Activated naive CD8-positive, alpha-beta T cell treated with anti-CD3 and anti-CD28 coated beads for 36 hours (primary cell): ENCODE data around the gene LGALS13. TPM values are rescaled to one million over a fixed set of nuclear protein-coding genes. Genes with fewer than 3 reads are reported as not detected.

Source experiments
- DNase-seq: peaks from one replicate; pipeline ENCODE4 v3.0.0; 2021
- H3K27ac Mint-ChIP-seq: one replicate; pipeline ENCODE4 v1.8.0; 2022; ENCODE audit warnings: mild to moderate bottlenecking, moderate library complexity, mixed read lengths
- H3K27me3 Mint-ChIP-seq: one replicate; pipeline ENCODE4 v1.8.0; 2022; ENCODE audit warnings: mild to moderate bottlenecking, mixed read lengths
- H3K36me3 Mint-ChIP-seq: one replicate; pipeline ENCODE4 v1.8.0; 2021; ENCODE audit warnings: mild to moderate bottlenecking, mixed read lengths
- H3K4me1 Mint-ChIP-seq: one replicate; pipeline ENCODE4 v1.8.0; 2021; ENCODE audit warnings: mixed read lengths
- H3K4me3 Mint-ChIP-seq: one replicate; pipeline ENCODE4 v1.8.0; 2022; ENCODE audit warnings: mild to moderate bottlenecking, moderate library complexity, mixed read lengths
- H3K9me3 Mint-ChIP-seq: one replicate; pipeline ENCODE4 v1.8.0; 2022; ENCODE audit warnings: mixed read lengths
- total RNA-seq, 2 experiments: library from RNA; stranded (reverse); gene quantifications; one replicate each; pipeline ENCODE4 v1.2.3, GENCODE V29; 2021

LGALS13 gene, protein sequence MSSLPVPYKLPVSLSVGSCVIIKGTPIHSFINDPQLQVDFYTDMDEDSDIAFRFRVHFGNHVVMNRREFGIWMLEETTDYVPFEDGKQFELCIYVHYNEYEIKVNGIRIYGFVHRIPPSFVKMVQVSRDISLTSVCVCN
- not detected for total RNA-seq

DNA sequence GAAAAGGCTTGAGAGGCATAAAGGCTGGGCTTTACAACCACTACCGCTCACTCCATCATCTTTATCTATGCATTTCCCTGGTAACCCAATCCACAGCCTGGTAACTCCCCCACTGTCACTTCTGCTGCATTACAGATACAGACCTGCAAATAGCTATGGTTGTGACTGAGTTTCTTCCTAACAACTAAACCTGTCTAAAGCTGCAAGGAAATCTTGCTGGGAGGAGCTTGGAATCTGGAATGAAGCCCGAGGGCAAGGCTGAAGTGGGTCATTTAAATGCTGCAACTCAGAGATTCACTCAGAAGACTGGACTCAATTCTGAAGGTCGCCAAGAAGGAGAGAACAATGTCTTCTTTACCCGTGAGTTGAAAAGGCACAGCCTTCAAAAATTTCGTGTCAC is at the start of gene LGALS13:
Gene LGALS13, plus strand, starts transcription at position 301 of the 400 bp plus-strand sequence. Its CDS starts 45 bp downstream, at position 346.
- H3K9me3 Mint-ChIP-seq: peaks cover 3% of the 10 kb centered on the region
- no peak within 1 kb of the TSS for H3K27ac Mint-ChIP-seq
- H3K4me1 Mint-ChIP-seq: peaks cover 5% of the 10 kb centered on the region
- peaks cover 54% of the 10 kb centered on the region for H3K27me3 Mint-ChIP-seq
- no peak within 1 kb of the TSS for H3K4me3 Mint-ChIP-seq
- DNase-seq: no peak
- no peaks in the 10 kb centered on the region for H3K36me3 Mint-ChIP-seq

DNA sequence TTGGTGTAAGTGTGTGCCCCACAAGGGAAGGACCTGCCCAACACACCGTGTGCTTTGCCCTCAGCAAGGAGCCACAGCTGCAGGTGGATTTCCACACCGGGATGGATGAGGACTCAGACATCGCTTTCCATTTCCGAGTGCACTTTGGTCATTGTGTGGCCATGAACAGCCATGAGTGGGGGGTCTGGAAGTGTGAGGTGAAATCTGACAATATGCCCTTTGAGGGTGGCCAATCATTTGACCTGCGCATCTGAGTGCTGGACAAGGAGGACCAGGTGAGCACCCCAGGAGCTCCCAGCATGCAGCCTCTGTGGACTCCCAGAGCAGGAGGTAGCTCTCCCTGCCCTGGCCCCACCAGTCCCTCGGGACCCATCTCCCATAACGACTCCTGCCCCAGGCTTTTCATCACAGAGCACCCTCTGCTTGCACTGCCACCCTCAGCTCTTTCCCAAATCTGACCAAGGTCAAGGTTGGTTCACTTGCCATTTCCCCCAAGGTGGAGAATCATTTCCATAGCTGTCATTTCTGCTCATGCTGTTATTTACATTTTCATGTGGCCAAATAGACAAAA is 49.2 kb upstream of the LGALS13 start:
- Mint-ChIP-seq H3K4me1 (peaks cover 17% of the 10 kb centered on the region), H3K4me3 (no peak overlapping the region), H3K27me3 (no peaks in the 10 kb centered on the region), H3K36me3 (no peaks in the 10 kb centered on the region), H3K27ac (peak overlapping the region; percentile 27), H3K9me3 (no peaks in the 10 kb centered on the region)
- no peak for DNase-seq

DNA sequence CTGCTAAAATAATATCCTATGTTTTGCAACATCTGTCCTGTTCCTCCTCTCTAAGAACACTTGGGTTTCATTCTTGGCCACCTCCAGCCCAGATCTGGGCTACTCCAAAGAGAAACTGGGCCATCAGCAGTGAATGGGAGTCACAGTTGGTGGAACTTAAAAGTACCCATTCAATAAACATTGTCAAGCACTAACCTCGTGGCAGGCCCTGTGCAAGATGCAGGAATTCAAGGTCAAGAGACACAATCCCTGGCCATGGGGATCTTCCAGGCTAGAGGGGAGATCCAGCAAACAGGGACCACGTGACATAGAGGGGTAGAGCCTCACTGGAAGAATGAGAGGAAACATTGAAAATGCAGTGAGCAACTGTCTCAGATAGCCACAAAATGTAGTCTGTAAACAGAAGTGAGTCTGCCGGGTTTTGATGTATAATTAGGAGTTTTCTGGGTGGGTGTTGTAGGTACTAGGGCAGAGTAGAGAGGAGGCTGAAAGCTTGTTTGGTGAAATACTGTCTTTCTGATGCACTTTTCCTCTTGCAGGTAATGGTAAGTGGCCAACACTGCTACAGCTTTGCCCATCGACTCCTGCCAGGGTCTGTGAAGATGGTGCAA is 47.5 kb upstream of the LGALS13 start:
- Mint-ChIP-seq H3K27ac (no peak overlapping the region), H3K4me3 (no peak overlapping the region), H3K9me3 (no peaks in the 10 kb centered on the region)

DNA sequence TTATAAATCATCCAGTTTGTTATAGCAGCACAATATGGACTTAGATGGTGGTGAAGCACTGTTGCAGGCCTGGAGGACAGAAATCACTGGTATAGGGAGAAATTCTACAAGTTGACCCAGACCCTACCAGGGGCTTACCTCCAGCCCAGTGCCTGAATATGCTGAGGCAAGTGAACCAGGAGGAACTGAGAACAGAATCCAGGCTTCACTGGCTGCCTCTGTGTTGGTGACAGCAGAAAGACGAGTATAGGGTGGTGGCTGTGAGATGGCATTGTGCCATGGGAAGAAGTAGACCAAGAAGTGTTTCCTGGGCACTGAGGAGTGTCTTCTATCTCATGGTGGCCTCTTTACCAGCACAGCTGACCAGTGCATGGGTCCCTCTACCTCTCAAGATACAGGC is 46.4 kb upstream of the LGALS13 start:
- Mint-ChIP-seq H3K36me3 (no peaks in the 10 kb centered on the region), H3K9me3 (no peaks in the 10 kb centered on the region), H3K4me3 (no peak overlapping the region), H3K27ac (no peak overlapping the region), H3K4me1 (peaks cover 28% of the 10 kb centered on the region), H3K27me3 (no peaks in the 10 kb centered on the region)
- no peak for DNase-seq

More for the DNA sequence above, 47.5 kb upstream of the LGALS13 start:
- H3K27me3 Mint-ChIP-seq: no peaks in the 10 kb centered on the region
- no peaks in the 10 kb centered on the region for H3K36me3 Mint-ChIP-seq
- no peak for DNase-seq
- peaks cover 30% of the 10 kb centered on the region for H3K4me1 Mint-ChIP-seq

DNA sequence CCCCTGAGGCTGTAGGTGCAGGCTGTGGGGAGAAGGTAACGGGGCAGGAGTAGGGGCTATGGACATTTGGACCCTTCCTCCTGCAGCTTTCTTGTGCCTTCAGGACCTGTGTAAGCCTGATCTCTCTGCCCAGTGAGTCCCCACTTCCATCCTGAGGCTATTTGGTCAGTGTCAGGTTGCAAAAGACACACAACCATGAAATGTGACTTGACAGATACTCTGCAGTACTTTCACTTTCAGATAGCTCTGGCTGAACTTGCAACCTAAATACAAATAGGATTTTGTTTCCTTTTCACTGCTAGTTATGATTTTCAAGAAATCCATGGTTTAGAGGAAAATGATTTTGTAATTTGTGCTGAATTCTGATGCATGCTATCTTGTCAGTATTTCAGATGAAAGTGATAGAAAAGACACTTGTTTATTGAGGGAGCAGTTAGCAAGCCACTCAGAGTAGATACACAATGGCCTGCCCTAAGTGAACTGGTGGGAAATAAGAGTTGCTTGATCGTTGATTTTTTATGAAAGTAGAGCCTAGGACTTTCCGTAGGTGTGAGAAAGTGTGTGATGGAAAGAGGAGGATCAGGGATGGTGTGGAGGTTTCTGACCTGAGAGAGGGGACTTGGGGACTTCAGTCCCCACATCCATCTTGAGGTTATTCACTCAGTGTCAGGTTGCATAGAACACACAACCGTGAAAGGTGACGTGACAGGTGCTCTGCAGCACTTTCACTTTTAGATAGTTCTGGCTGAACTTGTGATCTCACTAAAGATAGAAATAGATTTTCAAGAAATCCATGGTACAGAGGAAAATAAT is 44.3 kb upstream of the LGALS13 start:
- Mint-ChIP-seq H3K9me3 (no peaks in the 10 kb centered on the region), H3K36me3 (no peaks in the 10 kb centered on the region), H3K4me3 (peak overlapping the region; percentile 53), H3K27me3 (no peaks in the 10 kb centered on the region), H3K4me1 (peaks cover 23% of the 10 kb centered on the region), H3K27ac (peak overlapping the region; percentile 93)
- DNase-seq: no peak

DNA sequence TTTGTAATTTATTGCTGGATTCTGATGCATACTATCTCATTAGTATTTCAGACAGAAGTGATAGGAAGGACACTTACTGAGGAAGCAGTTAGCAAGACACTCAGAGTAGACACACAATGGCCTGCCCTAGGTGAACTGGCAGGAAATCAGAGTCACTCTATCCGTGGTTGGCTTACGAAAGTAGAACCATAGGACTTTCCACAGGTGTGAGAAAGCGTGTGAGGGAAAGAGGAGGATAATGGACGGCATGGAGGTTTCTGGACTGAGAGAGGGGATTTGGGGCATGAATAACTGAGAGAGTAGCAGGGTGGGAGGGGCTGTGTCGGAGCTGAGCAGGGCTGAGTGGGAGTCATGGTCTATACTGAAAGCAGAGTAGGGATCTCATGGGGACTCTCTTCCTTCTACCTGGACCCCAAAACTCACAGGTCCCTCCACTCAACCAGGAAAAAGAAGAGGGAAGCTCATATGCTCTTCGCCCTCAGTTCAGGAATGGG is 43.7 kb upstream of the LGALS13 start:
- H3K27ac Mint-ChIP-seq: peak overlapping the region; percentile 93
- H3K4me3 Mint-ChIP-seq: peak overlapping the region; percentile 53
- H3K36me3 Mint-ChIP-seq: no peaks in the 10 kb centered on the region
- H3K9me3 Mint-ChIP-seq: no peaks in the 10 kb centered on the region
- no peak for DNase-seq
- peaks cover 2% of the 10 kb centered on the region for H3K27me3 Mint-ChIP-seq
- H3K4me1 Mint-ChIP-seq: peaks cover 23% of the 10 kb centered on the region

DNA sequence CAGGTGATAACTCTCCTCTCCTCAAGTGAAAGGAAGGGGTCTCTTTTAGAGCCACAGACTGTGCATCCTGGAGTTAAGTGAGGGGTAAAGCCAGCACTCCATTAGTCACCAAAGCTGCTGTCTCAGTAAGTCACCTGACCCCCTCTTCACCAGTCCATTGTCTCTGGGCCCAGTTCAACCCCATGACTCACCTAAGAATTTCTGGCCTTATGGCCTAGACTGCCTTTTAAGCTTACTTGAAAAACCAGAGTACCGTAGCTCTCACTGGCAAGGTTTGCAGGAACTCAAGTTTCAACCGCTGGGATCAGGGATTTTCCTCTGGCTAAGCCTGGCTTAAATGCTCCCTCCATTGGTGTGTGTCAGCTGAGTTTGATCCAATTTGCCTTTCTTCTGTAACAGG is 38.9 kb upstream of the LGALS13 start:
- H3K9me3 Mint-ChIP-seq: no peaks in the 10 kb centered on the region
- no peak overlapping the region for H3K27ac Mint-ChIP-seq
- peaks cover 10% of the 10 kb centered on the region for H3K27me3 Mint-ChIP-seq
- no peak for DNase-seq
- no peaks in the 10 kb centered on the region for H3K36me3 Mint-ChIP-seq
- peaks cover 10% of the 10 kb centered on the region for H3K4me1 Mint-ChIP-seq
- no peak overlapping the region for H3K4me3 Mint-ChIP-seq

DNA sequence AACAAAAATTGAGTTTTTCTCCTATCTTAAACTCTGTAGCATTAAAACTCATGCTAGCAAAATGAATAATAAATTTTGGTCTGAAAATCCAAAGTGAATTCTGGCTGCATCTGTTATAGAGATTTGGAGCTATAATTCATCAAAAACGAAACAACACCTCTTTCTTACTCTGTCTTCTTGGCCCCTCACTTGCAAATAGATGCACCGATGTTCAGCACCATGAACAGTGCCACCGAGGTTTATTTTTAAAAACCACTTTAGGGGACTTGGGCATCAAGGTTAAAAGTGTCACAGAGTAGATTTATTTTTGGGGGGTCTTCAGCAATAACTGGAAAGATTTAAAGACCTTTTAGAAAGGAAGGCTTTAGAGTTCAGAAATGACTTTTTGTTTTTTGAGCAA is 36.3 kb upstream of the LGALS13 start:
- DNase-seq: no peak
- Mint-ChIP-seq H3K27ac (no peak overlapping the region), H3K4me1 (no peaks in the 10 kb centered on the region), H3K27me3 (peaks cover 21% of the 10 kb centered on the region), H3K4me3 (no peak overlapping the region), H3K36me3 (no peaks in the 10 kb centered on the region), H3K9me3 (no peaks in the 10 kb centered on the region)

DNA sequence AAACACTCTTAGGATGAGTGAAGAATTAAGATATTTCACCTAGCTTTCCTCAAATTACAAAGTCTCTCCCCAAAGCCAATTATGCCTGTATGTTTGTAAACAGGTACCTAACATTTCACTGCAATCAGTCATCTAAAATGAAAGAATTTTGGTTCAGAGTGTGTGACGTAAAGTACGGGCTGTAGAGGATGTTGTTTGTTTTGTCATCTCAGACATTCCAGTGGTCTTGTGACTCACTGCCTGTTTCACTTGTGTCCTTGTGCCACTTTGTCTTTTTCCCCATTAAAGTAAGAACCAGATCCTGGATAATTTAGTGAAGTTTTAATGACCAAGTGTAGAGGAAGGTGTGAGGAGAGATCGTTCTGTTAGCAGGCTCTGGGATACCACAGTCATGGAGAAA is 33.7 kb upstream of the LGALS13 start:
- Mint-ChIP-seq H3K9me3 (peaks cover 2% of the 10 kb centered on the region), H3K27me3 (peaks cover 30% of the 10 kb centered on the region), H3K36me3 (no peaks in the 10 kb centered on the region), H3K27ac (no peak overlapping the region), H3K4me3 (no peak overlapping the region), H3K4me1 (no peaks in the 10 kb centered on the region)
- DNase-seq: no peak

DNA sequence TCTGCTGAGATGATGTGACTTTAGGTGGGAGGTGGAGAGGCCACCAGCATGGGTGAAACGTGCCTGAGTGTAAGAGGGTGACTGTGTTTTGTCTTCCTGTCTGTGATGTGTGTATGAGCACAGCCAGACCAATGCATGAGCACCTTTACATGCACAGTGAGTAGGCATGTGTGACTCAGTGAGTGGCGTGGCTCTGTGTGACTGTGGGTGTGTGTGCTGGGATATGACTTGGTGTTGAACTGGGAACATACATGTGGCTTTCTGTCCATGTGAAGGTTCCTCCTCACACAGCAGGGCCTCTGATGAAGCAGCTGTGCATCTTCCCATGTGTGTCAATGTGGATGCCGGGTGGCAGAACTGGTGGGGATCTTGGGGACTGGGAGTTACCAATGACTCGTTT is 19.9 kb upstream of the LGALS13 start:
- no peak for DNase-seq
- H3K4me1 Mint-ChIP-seq: no peaks in the 10 kb centered on the region
- no peak overlapping the region for H3K4me3 Mint-ChIP-seq
- H3K27ac Mint-ChIP-seq: no peak overlapping the region
- peaks cover 55% of the 10 kb centered on the region for H3K27me3 Mint-ChIP-seq
- no peaks in the 10 kb centered on the region for H3K36me3 Mint-ChIP-seq
- peaks cover 10% of the 10 kb centered on the region for H3K9me3 Mint-ChIP-seq

DNA sequence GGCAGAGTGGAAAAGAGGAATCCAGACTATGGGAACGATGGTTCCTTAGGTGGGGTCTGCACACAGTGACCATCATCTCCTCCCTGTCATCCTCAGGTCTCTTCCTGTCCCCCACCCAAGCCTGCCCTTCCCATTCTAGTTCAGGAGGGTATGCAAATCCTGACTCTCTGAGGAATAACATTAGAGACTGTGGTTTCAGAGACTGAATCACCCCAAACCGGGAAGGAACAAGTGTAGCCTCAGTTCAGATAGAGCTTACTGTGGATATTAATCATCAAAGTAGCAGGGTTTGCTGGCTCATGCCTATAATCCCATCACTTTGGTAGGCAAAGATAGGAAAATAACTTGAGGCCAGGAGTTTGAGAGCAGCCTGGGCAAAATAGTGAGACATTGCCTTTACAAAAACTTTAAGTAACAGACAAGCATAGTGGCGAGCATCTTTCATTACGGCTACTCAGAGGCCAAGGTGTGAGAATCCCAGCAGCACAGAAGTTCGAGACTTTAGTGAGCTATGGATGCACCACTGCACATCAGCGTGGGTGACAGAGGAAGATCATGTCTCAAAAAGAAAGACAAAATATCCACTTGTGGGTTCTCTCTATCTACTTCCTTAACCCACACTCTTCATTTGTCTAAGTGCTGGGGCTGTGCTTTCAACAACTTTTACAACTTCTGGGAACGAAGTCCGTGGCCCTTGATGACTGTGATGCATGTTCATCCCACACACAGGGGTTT is 19.3 kb upstream of the LGALS13 start:
- Mint-ChIP-seq H3K4me3 (no peak overlapping the region), H3K27ac (no peak overlapping the region), H3K27me3 (peaks cover 56% of the 10 kb centered on the region), H3K36me3 (no peaks in the 10 kb centered on the region), H3K4me1 (no peaks in the 10 kb centered on the region), H3K9me3 (peaks cover 9% of the 10 kb centered on the region)
- no peak for DNase-seq

DNA sequence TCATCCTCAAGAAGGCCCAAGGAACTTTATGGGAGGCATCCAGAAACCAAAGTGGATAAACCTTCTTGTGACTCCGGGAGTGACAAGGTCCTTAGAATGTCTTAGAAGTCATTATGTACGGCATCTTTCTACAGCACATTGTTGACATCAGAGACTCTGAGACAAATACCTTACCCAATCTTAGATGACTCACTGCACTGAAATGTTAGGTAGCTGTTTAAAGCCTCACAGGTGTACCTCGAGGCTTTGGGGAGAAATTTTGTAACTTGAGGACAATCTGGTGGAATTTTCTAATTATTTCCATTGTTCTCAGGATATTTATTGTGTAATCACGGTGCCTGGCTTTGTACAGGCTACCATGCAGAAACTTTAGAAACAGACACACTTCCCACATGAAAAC is 14.8 kb upstream of the LGALS13 start:
- no peaks in the 10 kb centered on the region for H3K36me3 Mint-ChIP-seq
- H3K4me1 Mint-ChIP-seq: no peaks in the 10 kb centered on the region
- no peaks in the 10 kb centered on the region for H3K9me3 Mint-ChIP-seq
- no peak overlapping the region for H3K27ac Mint-ChIP-seq
- peaks cover 46% of the 10 kb centered on the region for H3K27me3 Mint-ChIP-seq
- DNase-seq: no peak
- no peak overlapping the region for H3K4me3 Mint-ChIP-seq

DNA sequence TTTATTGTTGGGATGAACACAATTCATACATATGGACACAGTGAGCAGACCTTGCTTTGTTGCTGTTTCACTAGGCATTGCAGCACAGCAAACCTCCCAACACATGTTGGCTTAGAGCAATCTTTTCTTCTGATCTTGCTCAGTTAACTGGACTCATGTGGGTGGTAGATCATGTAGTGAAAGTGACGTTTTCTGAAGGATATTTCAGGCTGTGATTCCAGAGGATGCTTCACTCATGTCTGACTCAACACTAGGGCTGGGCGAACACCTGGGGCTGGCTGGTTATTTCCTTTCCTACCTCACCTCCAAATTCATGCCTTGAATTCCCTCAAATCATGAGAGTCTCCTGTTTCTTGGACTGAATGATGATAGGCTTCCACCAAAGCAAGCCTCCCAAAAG is 14.3 kb upstream of the LGALS13 start:
- Mint-ChIP-seq H3K9me3 (no peaks in the 10 kb centered on the region), H3K4me1 (no peaks in the 10 kb centered on the region), H3K27ac (no peak overlapping the region), H3K4me3 (no peak overlapping the region), H3K27me3 (peaks cover 46% of the 10 kb centered on the region), H3K36me3 (no peaks in the 10 kb centered on the region)
- DNase-seq: no peak

DNA sequence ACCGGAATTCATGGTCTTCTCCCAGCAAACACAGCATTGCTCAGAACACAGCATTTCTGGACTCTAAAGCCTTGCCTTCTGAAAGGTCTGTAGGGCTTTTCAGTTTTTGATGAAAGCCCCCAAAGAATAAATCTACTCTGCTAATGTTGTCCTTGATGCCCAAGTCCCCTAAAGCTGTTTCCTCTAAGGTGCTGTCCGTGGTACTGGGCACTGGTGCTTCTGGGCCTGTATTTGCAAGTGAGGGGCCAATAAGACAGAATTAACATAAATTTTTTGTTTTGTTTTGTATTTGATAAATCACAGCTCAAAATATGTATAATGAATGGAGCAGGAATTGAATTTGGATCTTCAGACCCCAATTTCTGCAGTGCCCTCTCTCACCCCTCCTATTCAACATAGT is 12.1 kb upstream of the LGALS13 start:
- no peak for DNase-seq
- Mint-ChIP-seq H3K4me1 (no peaks in the 10 kb centered on the region), H3K36me3 (no peaks in the 10 kb centered on the region), H3K4me3 (no peak overlapping the region), H3K27me3 (peaks cover 45% of the 10 kb centered on the region), H3K27ac (no peak overlapping the region), H3K9me3 (no peaks in the 10 kb centered on the region)

DNA sequence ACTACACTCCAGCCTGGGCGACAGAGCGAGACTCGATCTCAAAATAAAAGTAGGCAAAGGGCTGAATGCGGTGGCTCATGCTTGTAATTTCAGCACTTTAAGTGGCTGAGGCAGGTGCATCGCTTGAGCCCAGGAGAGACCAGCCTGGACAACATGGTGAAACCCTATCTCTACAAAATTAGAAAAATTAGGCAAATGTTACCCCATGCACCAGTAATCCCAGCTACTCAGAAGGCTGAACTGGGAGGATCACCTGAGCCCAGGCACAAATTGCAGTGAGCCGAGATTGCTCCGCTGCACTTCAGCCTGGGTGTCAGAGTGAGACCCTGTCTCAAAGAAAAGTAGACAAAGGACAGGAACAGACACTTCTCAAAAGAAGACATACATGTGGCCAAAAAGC is 9.9 kb upstream of the LGALS13 start:
- no peak for DNase-seq
- Mint-ChIP-seq H3K27ac (no peak overlapping the region), H3K9me3 (no peaks in the 10 kb centered on the region), H3K36me3 (no peaks in the 10 kb centered on the region), H3K27me3 (peaks cover 53% of the 10 kb centered on the region), H3K4me3 (no peak overlapping the region), H3K4me1 (no peaks in the 10 kb centered on the region)
